Measurements from ENCODE around the gene COL27A1.
A peak's percentile ranks its signal among the peaks of the same experiment; 100 is the strongest.
"Not testable (repeated sequence)": the region's sequence is repeated elsewhere in the genome, so short reads cannot be mapped to it uniquely, and the experiment has no call there.

COL27A1 gene

GRCh38 chr9:114316605-114317230 is 161.4 kb downstream of the COL27A1 start:
- DNase-seq (ENCODE audit: extremely low read depth, low read depth) = no peak

GRCh38 chr9:114317665-114318357 is 162.5 kb downstream of the COL27A1 start:
- TF ChIP-seq CTCF (IDR thresholded peaks at IDR 0.05; ENCODE audit: low read depth, low read length) = no peak
- peak; percentile 82 for DNase-seq (ENCODE audit: extremely low read depth, low read depth)

More at GRCh38 chr9:114316605-114317230, 161.4 kb downstream of the COL27A1 start:
- no peak for TF ChIP-seq CTCF (IDR thresholded peaks at IDR 0.05; ENCODE audit: low read depth, low read length)

GRCh38 chr9:114318416-114318815 is 163.1 kb downstream of the COL27A1 start:
- no peak for TF ChIP-seq CTCF (IDR thresholded peaks at IDR 0.05; ENCODE audit: low read depth, low read length)
- DNase-seq (ENCODE audit: extremely low read depth, low read depth) = no peak

GRCh38 chr9:114319147-114319546 is 163.8 kb downstream of the COL27A1 start:
- no peak for TF ChIP-seq CTCF (IDR thresholded peaks at IDR 0.05; ENCODE audit: low read depth, low read length)
- no peak for DNase-seq (ENCODE audit: extremely low read depth, low read depth)

- not testable (repeated sequence) for DNase-seq (ENCODE audit: extremely low read depth, low read depth)
Measured at GRCh38 chr9:114320710-114321109, 165.4 kb downstream of the COL27A1 start.

GRCh38 chr9:114321759-114322158 is 166.4 kb downstream of the COL27A1 start:
- TF ChIP-seq CTCF (IDR thresholded peaks at IDR 0.05; ENCODE audit: low read depth, low read length) = no peak
- no peak for DNase-seq (ENCODE audit: extremely low read depth, low read depth)

GRCh38 chr9:114322160-114322818 is 167.0 kb downstream of the COL27A1 start:
- not testable (repeated sequence) for DNase-seq (ENCODE audit: extremely low read depth, low read depth)

- not testable (repeated sequence) for DNase-seq (ENCODE audit: extremely low read depth, low read depth)
Measured at GRCh38 chr9:114322831-114323531, 167.6 kb downstream of the COL27A1 start, which contains the start of gene ORM1. TSS of gene ORM1 (plus strand) at chr9:114323098. CDS start at chr9:114323134, 36 bp downstream.

GRCh38 chr9:114323849-114324248 is 168.5 kb downstream of the COL27A1 start:
- not testable (repeated sequence) for DNase-seq (ENCODE audit: extremely low read depth, low read depth)

All from AG09319 (cell line).